Endothelial cell of umbilical vein (primary cell): ENCODE data around the gene SLC35F3. TPM values are rescaled to one million over a fixed set of nuclear protein-coding genes. Genes with fewer than 3 reads are reported as not detected.

Source experiments
- BruUV-seq: library from RNA; stranded (reverse); fragments of 400-500 nt; replicated peaks from 2 replicates; lab custom pipeline; 2021; lab: Mats Ljungman, UMichigan
- CTCF ChIA-PET: fragments of 300-600, 350-600 bp; sonication (Branson Sonifier 250); formaldehyde crosslinking; loops from one replicate; lab custom pipeline; 2021; ENCODE audit warnings: antibody characterized with exemption, inconsistent platforms; lab: Charles Lee
- POLR2A ChIA-PET: fragments of 300-600, 350-600 bp; sonication (Branson Sonifier 250); formaldehyde crosslinking; loops from one replicate; lab custom pipeline; 2021; ENCODE audit warnings: antibody characterized with exemption, inconsistent platforms; lab: Charles Lee
- DNase-seq: peaks from one replicate; pipeline ENCODE4 v3.0.0-alpha.2; 2011; ENCODE audit warnings: low read depth, low spot score
- FAIRE-seq: peaks from 2 replicates; lab custom pipeline; 2011; peaks lifted over from hg19 to GRCh38; lab: Jason Lieb, UNC
- H2AFZ ChIP-seq: 2 replicates; pipeline ENCODE4 v1.6.0; 2012; ENCODE audit warnings: low read depth, low read length, control low read depth, inconsistent platforms
- H3K27ac ChIP-seq: 2 replicates; pipeline ENCODE4 v1.5.1; 2011; ENCODE audit warnings: low read depth, mild to moderate bottlenecking, control low read depth, low read length, moderate library complexity; ENCODE audit not compliant: insufficient read depth
- H3K27me3 ChIP-seq, 2 experiments: 2 replicates each; pipeline versions ENCODE4 v1.6.0 to v1.6.1; 2011; ENCODE audit warnings: low read length in 2 of 2, mixed read lengths in 1 of 2; ENCODE audit not compliant: control insufficient read depth in 2 of 2, insufficient read depth in 2 of 2
- H3K36me3 ChIP-seq, 2 experiments: 2 replicates in 1 of 2; 3 replicates in 1 of 2; pipeline ENCODE4 v1.5.1; 2011; ENCODE audit warnings: low read length in 2 of 2, mild to moderate bottlenecking in 1 of 2, moderate library complexity in 1 of 2; ENCODE audit not compliant: control insufficient read depth in 2 of 2, insufficient read depth in 2 of 2; ENCODE audit errors: extremely low read depth in 1 of 2
- H3K4me1 ChIP-seq: 3 replicates; pipeline ENCODE4 v1.5.1; 2011; ENCODE audit warnings: mild to moderate bottlenecking, low read length; ENCODE audit not compliant: control insufficient read depth, insufficient read depth; ENCODE audit errors: extremely low read depth
- H3K4me2 ChIP-seq: 2 replicates; pipeline ENCODE4 v1.6.1; 2011; ENCODE audit warnings: low read length, control low read depth, mixed read lengths; ENCODE audit not compliant: insufficient read depth
- H3K4me3 ChIP-seq, 3 experiments: fragments of 200-600 bp in 1 of 3; sonication (generic), shearing (Covaris generic) in 1 of 3; replicated peaks in 1 of 3; 2 replicates each; pipeline ENCODE4 v1.5.1; 2011 to 2016; ENCODE audit warnings: control low read depth in 3 of 3, low read length in 3 of 3, mild to moderate bottlenecking in 2 of 3, inconsistent platforms in 1 of 3, low read depth in 1 of 3, moderate library complexity in 1 of 3; ENCODE audit not compliant: insufficient read depth in 1 of 3
- H3K79me2 ChIP-seq: 2 replicates; pipeline ENCODE4 v1.6.0; 2012; ENCODE audit warnings: low read length, inconsistent platforms; ENCODE audit not compliant: control insufficient read depth, insufficient read depth
- H3K9ac ChIP-seq: replicated peaks from 2 replicates; pipeline ENCODE3; 2011; ENCODE audit warnings: low read length, control low read depth; ENCODE audit not compliant: insufficient read depth; ENCODE audit errors: extremely low read depth
- H3K9me1 ChIP-seq: replicated peaks from 3 replicates; pipeline ENCODE4 v1.6.0; 2011; ENCODE audit warnings: mild to moderate bottlenecking, low read length; ENCODE audit not compliant: control insufficient read depth, insufficient read depth; ENCODE audit errors: extremely low read depth
- H3K9me3 ChIP-seq: replicated peaks from 2 replicates; pipeline ENCODE4 v1.5.1; 2012; ENCODE audit warnings: low read length, inconsistent platforms; ENCODE audit not compliant: control insufficient read depth, insufficient read depth
- H4K20me1 ChIP-seq: replicated peaks from 2 replicates; pipeline ENCODE3; 2011; ENCODE audit warnings: mild to moderate bottlenecking, low read length; ENCODE audit not compliant: control insufficient read depth, insufficient read depth; ENCODE audit errors: extremely low read depth
- CTCF ChIP-seq, 2 donors: IDR thresholded peaks; 1 replicate in 1 of 2; 2 replicates in 1 of 2; pipeline ENCODE4 v1.5.1; 2011; ENCODE audit warnings: low read length in 2 of 2, mild to moderate bottlenecking in 2 of 2, moderate library complexity in 2 of 2, control low read depth in 1 of 2, inconsistent platforms in 1 of 2, low read depth in 1 of 2; ENCODE audit not compliant: insufficient read depth in 1 of 2; ENCODE audit errors: extremely low read depth in 1 of 2
- EZH2 ChIP-seq: IDR thresholded peaks from 2 replicates; pipeline ENCODE4 v1.6.1; 2012; ENCODE audit warnings: borderline replicate concordance, low read depth, mild to moderate bottlenecking, moderate library complexity, low read length, inconsistent platforms; ENCODE audit not compliant: severe bottlenecking
- FOS ChIP-seq: IDR thresholded peaks from 2 replicates; pipeline ENCODE4 v1.6.1; 2011; ENCODE audit warnings: mild to moderate bottlenecking, low read length, moderate library complexity, borderline replicate concordance; ENCODE audit not compliant: insufficient read depth
- GATA2 ChIP-seq: IDR thresholded peaks from 2 replicates; pipeline ENCODE4 v1.7.0; 2011; ENCODE audit warnings: low read depth, mild to moderate bottlenecking, moderate library complexity, mixed read lengths, low read length; ENCODE audit not compliant: insufficient read length, insufficient read depth
- JUN ChIP-seq: IDR thresholded peaks from 2 replicates; pipeline ENCODE4 v1.6.1; 2011; ENCODE audit warnings: borderline replicate concordance, low read depth; ENCODE audit not compliant: insufficient read length, insufficient read depth
- MAX ChIP-seq: IDR thresholded peaks from 2 replicates; pipeline ENCODE4 v1.6.1; 2011; ENCODE audit not compliant: insufficient read depth, insufficient read length
- MYC ChIP-seq: IDR thresholded peaks from one replicate; pipeline ENCODE4 v1.6.1; 2011; ENCODE audit warnings: mild to moderate bottlenecking, low read depth, low read length
- POLR2A ChIP-seq: IDR thresholded peaks from 2 replicates; pipeline ENCODE4 v1.6.1; 2012; ENCODE audit warnings: low read depth, mild to moderate bottlenecking, control low read depth, low read length
- POLR2AphosphoS5 ChIP-seq: IDR thresholded peaks from 2 replicates; pipeline ENCODE4 v1.6.1; 2012; ENCODE audit warnings: low read depth, mild to moderate bottlenecking, control low read depth, low read length, moderate library complexity; ENCODE audit not compliant: insufficient read depth
- dilution Hi-C: fragments of 300-500 bp; cut with MboI; formaldehyde crosslinking; loops from one replicate; pipeline ENCODE4 v1.15.0; 2019; ENCODE audit warnings: low sequenced_read_pairs; ENCODE audit not compliant: extremely low pct_ligation_motif_present
- intact Hi-C: fragments of 100-400 bp; cut with micrococcal nuclease; formaldehyde crosslinking; loops from one replicate; pipeline ENCODE4 v1.10.0; 2022
- polyA plus RNA-seq, 4 experiments: library from polyadenylated mRNA; depleted of rRNA in 3 of 4; stranded (reverse) in 3 of 4; unstranded in 1 of 4; fragments of >200 nt; gene quantifications; 2 replicates each; pipeline versions ENCODE4 v1.2.1 to v1.2.3, GENCODE V29; 2011 to 2012; ENCODE audit warnings: missing spikeins in 1 of 4
- total RNA-seq: library from RNA; stranded (reverse); gene quantifications from 2 replicates; pipeline ENCODE4 v1.2.3, GENCODE V29; 2021

Gene SLC35F3
- total and polyA plus RNA-seq, 2 donors (not counting 3 experiments of a cell fraction or from before 2014, with no cell fraction given), result not detected

GRCh38 chr1:233988963-233989696 lies 84.7 kb downstream of the SLC35F3 start:
- H3K79me2 ChIP-seq, result no peaks in the 10 kb centered on the region

More at GRCh38 chr1:233988963-233989696, 84.7 kb downstream of the SLC35F3 start:
- Histone ChIP-seq H3K9me3 (no peaks in the 10 kb centered on the region), H3K27ac (no peak overlapping the region), H3K4me1 (no peaks in the 10 kb centered on the region), H3K36me3 (no peaks in the 10 kb centered on the region), H3K27me3 (no peaks in the 10 kb centered on the region), H3K4me3 (no peak overlapping the region), H4K20me1 (no peaks in the 10 kb centered on the region), H3K4me2 (no peak overlapping the region), H3K9me1 (no peaks in the 10 kb centered on the region), H2AFZ (no peak overlapping the region), H3K9ac (no peak overlapping the region)
- dilution Hi-C loops (no loop called here), intact Hi-C loops (no loop called here)
- no peak for FAIRE-seq
- ChIA-PET POLR2A (no interaction called here), CTCF (no interaction called here)
- no peak for DNase-seq
- TF ChIP-seq POLR2AphosphoS5, result no peak
- TF ChIP-seq JUN, result no peak
- TF ChIP-seq MYC, result no peak
- no peak for TF ChIP-seq CTCF (IDR thresholded peaks at IDR 0.05; ENCODE audit: extremely low read depth in 1 of 2, insufficient read depth in 1 of 2, low read depth in 1 of 2, low read length in 2 of 2)
- TF ChIP-seq GATA2, result no peak
- TF ChIP-seq FOS, result no peak
- no peak for TF ChIP-seq MAX
- no peak for TF ChIP-seq EZH2
- TF ChIP-seq POLR2A, result no peak
- no TSS peak for BruUV-seq
